Tibial nerve (tissue), 4 donors: ENCODE results near the gene CARTPT.

Source experiments
- EP300 ChIP-seq, 2 donors: sonication (generic); formaldehyde crosslinking; IDR thresholded peaks; one replicate each; pipeline ENCODE4 v1.6.1; 2017; ENCODE audit warnings: antibody characterized with exemption in 2 of 2, mild to moderate bottlenecking in 1 of 2
- POLR2A ChIP-seq, 2 donors: fragments of 450-650 bp; IDR thresholded peaks; one replicate each; pipeline ENCODE4 v1.6.1; 2017; ENCODE audit warnings: antibody characterized with exemption in 2 of 2, mild to moderate bottlenecking in 2 of 2, moderate library complexity in 2 of 2
- TF ChIP-seq, protein P1 (sequence below), 5 experiments: fragments of 200-600 bp in 3 of 5; fragments of 450-650 bp in 2 of 5; sonication (generic) in 3 of 5; IDR thresholded peaks; one replicate each; pipeline ENCODE4 v1.5.1; 2016 to 2019; ENCODE audit warnings: antibody characterized with exemption in 5 of 5, mild to moderate bottlenecking in 3 of 5, moderate library complexity in 2 of 5

DNA sequence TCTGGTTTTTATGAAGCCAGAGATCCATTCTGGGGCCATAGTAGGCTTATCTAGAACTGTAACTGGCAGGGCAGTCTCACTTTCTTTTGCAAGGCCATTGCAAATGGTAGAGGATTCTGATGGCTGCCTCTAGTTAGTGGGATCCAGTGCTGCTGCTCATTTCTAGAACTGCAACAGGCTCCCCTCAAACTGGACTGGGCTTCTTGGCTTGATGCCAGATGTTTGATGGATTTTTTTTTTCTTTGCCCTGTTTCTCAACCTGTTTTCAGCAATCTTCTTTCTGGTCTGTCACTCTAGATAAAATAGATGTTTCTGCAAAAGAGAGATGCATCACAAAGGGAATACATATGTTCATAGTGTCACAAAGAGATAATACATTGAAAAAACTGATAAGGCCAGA, 11.9 kb downstream of the CARTPT start:
- TF ChIP-seq POLR2A (IDR thresholded peaks at IDR 0.05) (no peak), EP300 (IDR thresholded peaks at IDR 0.05) (no peak)
- TF ChIP-seq, protein P1, sequence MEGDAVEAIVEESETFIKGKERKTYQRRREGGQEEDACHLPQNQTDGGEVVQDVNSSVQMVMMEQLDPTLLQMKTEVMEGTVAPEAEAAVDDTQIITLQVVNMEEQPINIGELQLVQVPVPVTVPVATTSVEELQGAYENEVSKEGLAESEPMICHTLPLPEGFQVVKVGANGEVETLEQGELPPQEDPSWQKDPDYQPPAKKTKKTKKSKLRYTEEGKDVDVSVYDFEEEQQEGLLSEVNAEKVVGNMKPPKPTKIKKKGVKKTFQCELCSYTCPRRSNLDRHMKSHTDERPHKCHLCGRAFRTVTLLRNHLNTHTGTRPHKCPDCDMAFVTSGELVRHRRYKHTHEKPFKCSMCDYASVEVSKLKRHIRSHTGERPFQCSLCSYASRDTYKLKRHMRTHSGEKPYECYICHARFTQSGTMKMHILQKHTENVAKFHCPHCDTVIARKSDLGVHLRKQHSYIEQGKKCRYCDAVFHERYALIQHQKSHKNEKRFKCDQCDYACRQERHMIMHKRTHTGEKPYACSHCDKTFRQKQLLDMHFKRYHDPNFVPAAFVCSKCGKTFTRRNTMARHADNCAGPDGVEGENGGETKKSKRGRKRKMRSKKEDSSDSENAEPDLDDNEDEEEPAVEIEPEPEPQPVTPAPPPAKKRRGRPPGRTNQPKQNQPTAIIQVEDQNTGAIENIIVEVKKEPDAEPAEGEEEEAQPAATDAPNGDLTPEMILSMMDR (IDR thresholded peaks at IDR 0.05): no peak
